Thyroid gland (tissue), 4 donors: ENCODE data around the gene GRXCR2. TPM values are rescaled to one million over a fixed set of nuclear protein-coding genes. Genes with fewer than 3 reads are reported as not detected.
A peak's percentile ranks its signal among the peaks of the same experiment; 100 is the strongest.

Source experiments
- DNase-seq, 2 donors: peaks; one replicate each; pipeline ENCODE4 v3.0.0-alpha.2; 2019
- H3K27ac ChIP-seq, 3 donors: fragments of 200-600 bp; sonication (generic); 1 replicate in 2 of 3; 2 replicates in 1 of 3; pipeline ENCODE4 v1.5.1; 2016 to 2019; ENCODE audit warnings: mild to moderate bottlenecking in 1 of 3, moderate library complexity in 1 of 3
- H3K27me3 ChIP-seq: fragments of 200-600 bp; sonication (generic); one replicate; pipeline ENCODE4 v1.5.1; 2019
- H3K36me3 ChIP-seq, 2 donors: fragments of 200-600 bp; sonication (generic); one replicate each; pipeline ENCODE4 v1.5.1; 2016 to 2019
- H3K4me1 ChIP-seq, 2 donors: fragments of 200-600 bp; sonication (generic); one replicate each; pipeline ENCODE4 v1.5.1; 2017 to 2019
- H3K4me3 ChIP-seq, 3 donors: fragments of 200-600 bp; sonication (generic); replicated peaks in 1 of 3; 1 replicate in 2 of 3; 2 replicates in 1 of 3; pipeline ENCODE4 v1.5.1; 2016; ENCODE audit warnings: mild to moderate bottlenecking in 1 of 3
- H3K9me3 ChIP-seq: fragments of 200-600 bp; sonication (generic); one replicate; pipeline ENCODE4 v1.5.1; 2017
- CTCF ChIP-seq, 6 experiments: fragments of 200-600 bp in 3 of 6; fragments of 450-650 bp in 3 of 6; sonication (generic) in 3 of 6; IDR thresholded peaks; one replicate each; pipeline ENCODE4 v1.5.1; 2016 to 2019; ENCODE audit warnings: antibody characterized with exemption in 6 of 6, mild to moderate bottlenecking in 2 of 6, inconsistent platforms in 1 of 6, moderate library complexity in 1 of 6
- POLR2A ChIP-seq, 2 donors: fragments of 450-650 bp; IDR thresholded peaks; one replicate each; pipeline ENCODE4 v1.6.1; 2017; ENCODE audit warnings: antibody characterized with exemption in 2 of 2, mild to moderate bottlenecking in 2 of 2, moderate library complexity in 1 of 2
- WGBS, 2 donors: methylation state at CpG; one replicate each; pipeline ENCODE4 v1.1.5; 2017; 5-methylcytosine and 5-hydroxymethylcytosine counted together
- intact Hi-C: fragments of 100-400 bp; cut with DNase I; formaldehyde crosslinking; loops from one replicate; pipeline ENCODE4 v1.15.1; 2023
- total RNA-seq, 4 donors: library from RNA; depleted of rRNA; stranded (reverse); fragments of >200 nt; gene quantifications; one replicate each; pipeline ENCODE4 v1.2.3, GENCODE V29; 2016

Gene GRXCR2
- total RNA-seq, 4 donors from 2014 or later = 0.13 TPM; not detected in 3

- no peak for TF ChIP-seq POLR2A (IDR thresholded peaks at IDR 0.05)
- peak in 1 of 6 experiments; percentile 22 for TF ChIP-seq CTCF (IDR thresholded peaks at IDR 0.05)
- intact Hi-C loops = no loop called here
- Histone ChIP-seq H3K4me1 (peaks cover 20 to 32% of the 10 kb centered on the region in 2 donors), H3K4me3 (peak overlapping the region in 1 of 3 donors; percentile 10), H3K27ac (peak overlapping the region; percentile 37 to 64 (median 48)), H3K36me3 (no peaks in the 10 kb centered on the region), H3K27me3 (no peaks in the 10 kb centered on the region), H3K9me3 (no peaks in the 10 kb centered on the region)
- peak; percentile 42 to 51 for DNase-seq
- 21 to 22% methylated on average over 23 to 24 of the region's 25 CpGs for WGBS, 2 donors
Observed at GRCh38 chr5:145856285-145856818, 16.5 kb downstream of the GRXCR2 start.

GRCh38 chr5:145855763-145856267 is 17.0 kb downstream of the GRXCR2 start:
- intact Hi-C loops = no loop called here
- Histone ChIP-seq H3K36me3 (no peaks in the 10 kb centered on the region), H3K27me3 (no peaks in the 10 kb centered on the region), H3K4me1 (peaks cover 20 to 32% of the 10 kb centered on the region in 2 donors), H3K4me3 (peak overlapping the region in 1 of 3 donors; percentile 10), H3K27ac (peak overlapping the region; percentile 37 to 64 (median 48)), H3K9me3 (no peaks in the 10 kb centered on the region)
- TF ChIP-seq POLR2A (IDR thresholded peaks at IDR 0.05) (no peak), CTCF (IDR thresholded peaks at IDR 0.05) (no peak)
- 42 to 45% methylated on average over 4 of the region's 4 CpGs for WGBS, 2 donors
- DNase-seq = peak; percentile 51 to 72

GRCh38 chr5:145854651-145855258 is 18.1 kb downstream of the GRXCR2 start:
- 89 to 93% methylated on average over 2 of the region's 2 CpGs for WGBS, 2 donors
- intact Hi-C loops = no loop called here
- no peaks in the 10 kb centered on the region for H3K9me3 ChIP-seq
- H3K27ac ChIP-seq = no peak overlapping the region
- H3K27me3 ChIP-seq = no peaks in the 10 kb centered on the region
- TF ChIP-seq CTCF (IDR thresholded peaks at IDR 0.05) (no peak), POLR2A (IDR thresholded peaks at IDR 0.05) (no peak)
- peaks cover 17 to 25% of the 10 kb centered on the region in 2 donors for H3K4me1 ChIP-seq
- no peak for DNase-seq
- H3K4me3 ChIP-seq = no peak overlapping the region
- H3K36me3 ChIP-seq = no peaks in the 10 kb centered on the region

- Histone ChIP-seq H3K27me3 (no peaks in the 10 kb centered on the region), H3K9me3 (no peaks in the 10 kb centered on the region), H3K36me3 (no peaks in the 10 kb centered on the region), H3K27ac (no peak overlapping the region), H3K4me1 (peaks cover 8 to 18% of the 10 kb centered on the region in 2 donors), H3K4me3 (no peak overlapping the region)
- DNase-seq = no peak
- TF ChIP-seq POLR2A (IDR thresholded peaks at IDR 0.05) (no peak), CTCF (IDR thresholded peaks at IDR 0.05) (no peak)
- intact Hi-C loops = no loop called here
- 96 to 97% methylated on average over 3 of the region's 3 CpGs for WGBS, 2 donors
Observed at GRCh38 chr5:145853781-145854376, 18.9 kb downstream of the GRXCR2 start.

- no peak for DNase-seq
- peaks cover 8 to 18% of the 10 kb centered on the region in 2 donors for H3K4me1 ChIP-seq
- no peak overlapping the region for H3K4me3 ChIP-seq
- TF ChIP-seq POLR2A (IDR thresholded peaks at IDR 0.05) (no peak), CTCF (IDR thresholded peaks at IDR 0.05) (no peak)
- H3K9me3 ChIP-seq = no peaks in the 10 kb centered on the region
- no peaks in the 10 kb centered on the region for H3K27me3 ChIP-seq
- H3K27ac ChIP-seq = no peak overlapping the region
- no peaks in the 10 kb centered on the region for H3K36me3 ChIP-seq
- 68 to 88% methylated on average over 3 of the region's 3 CpGs for WGBS, 2 donors
- intact Hi-C loops = no loop called here
Observed at GRCh38 chr5:145852990-145853389, 19.8 kb downstream of the GRXCR2 start.
